ENCODE data around the gene RNFT2.

GRCh38 chr12:116766285-116766684, 28.2 kb downstream of the RNFT2 start:
- TF ChIP-seq, protein P1, sequence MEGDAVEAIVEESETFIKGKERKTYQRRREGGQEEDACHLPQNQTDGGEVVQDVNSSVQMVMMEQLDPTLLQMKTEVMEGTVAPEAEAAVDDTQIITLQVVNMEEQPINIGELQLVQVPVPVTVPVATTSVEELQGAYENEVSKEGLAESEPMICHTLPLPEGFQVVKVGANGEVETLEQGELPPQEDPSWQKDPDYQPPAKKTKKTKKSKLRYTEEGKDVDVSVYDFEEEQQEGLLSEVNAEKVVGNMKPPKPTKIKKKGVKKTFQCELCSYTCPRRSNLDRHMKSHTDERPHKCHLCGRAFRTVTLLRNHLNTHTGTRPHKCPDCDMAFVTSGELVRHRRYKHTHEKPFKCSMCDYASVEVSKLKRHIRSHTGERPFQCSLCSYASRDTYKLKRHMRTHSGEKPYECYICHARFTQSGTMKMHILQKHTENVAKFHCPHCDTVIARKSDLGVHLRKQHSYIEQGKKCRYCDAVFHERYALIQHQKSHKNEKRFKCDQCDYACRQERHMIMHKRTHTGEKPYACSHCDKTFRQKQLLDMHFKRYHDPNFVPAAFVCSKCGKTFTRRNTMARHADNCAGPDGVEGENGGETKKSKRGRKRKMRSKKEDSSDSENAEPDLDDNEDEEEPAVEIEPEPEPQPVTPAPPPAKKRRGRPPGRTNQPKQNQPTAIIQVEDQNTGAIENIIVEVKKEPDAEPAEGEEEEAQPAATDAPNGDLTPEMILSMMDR (IDR thresholded peaks at IDR 0.05) = no peak
- TF ChIP-seq POLR2A (IDR thresholded peaks at IDR 0.05) = no peak
- TF ChIP-seq POLR2AphosphoS5 (IDR thresholded peaks at IDR 0.05; ENCODE audit: insufficient read depth in 1 of 2, low read depth in 1 of 2) = no peak
